Measurements from ENCODE around the gene PYGM. TPM values are rescaled to one million over a fixed set of nuclear protein-coding genes. Genes with fewer than 3 reads are reported as not detected.

Gene PYGM
- total RNA-seq, 1 donor from 2014 or later, result 5.5 TPM

DNA sequence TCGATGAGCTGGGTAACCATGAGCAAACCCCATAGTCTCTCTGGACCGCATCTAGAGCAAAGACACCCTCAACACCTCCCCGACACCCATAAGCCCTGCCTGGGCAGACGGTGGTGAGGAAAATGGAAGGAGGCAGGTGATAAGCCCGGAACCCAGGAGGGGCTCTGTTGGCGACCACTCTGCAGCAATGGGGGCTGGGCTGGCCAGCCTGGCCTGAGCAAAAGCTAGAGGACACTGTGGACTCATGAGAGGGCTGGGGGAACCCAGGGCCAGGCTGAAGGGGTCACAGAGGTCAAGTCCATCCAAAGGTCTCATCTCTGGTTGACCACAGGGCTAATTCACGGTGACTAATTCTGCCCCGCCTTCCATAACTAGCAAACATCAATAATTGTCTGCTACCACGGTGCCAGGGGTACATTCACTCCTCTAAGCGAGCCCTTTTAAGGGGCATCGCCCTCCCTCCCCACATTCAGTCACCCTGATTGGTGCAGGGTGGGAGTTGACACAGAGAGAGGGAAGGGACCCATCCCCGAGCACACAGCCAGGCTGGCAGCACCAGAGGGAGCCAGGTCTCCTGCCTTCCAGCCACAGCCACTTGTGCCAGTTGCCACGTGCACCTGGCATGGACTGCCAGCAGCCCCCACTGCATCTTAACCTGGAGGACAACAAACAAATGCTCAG is 4.0 kb downstream of the PYGM start:
- Mint-ChIP-seq H3K9me3 (ENCODE audit: unreplicated experiment) (peaks cover 4% of the 10 kb centered on the region), H3K36me3 (ENCODE audit: unreplicated experiment) (no peaks in the 10 kb centered on the region), H3K4me3 (ENCODE audit: unreplicated experiment) (no peak overlapping the region), H3K27ac (ENCODE audit: unreplicated experiment) (no peak overlapping the region), H3K4me1 (ENCODE audit: low read depth, unreplicated experiment) (peaks cover 11% of the 10 kb centered on the region), H3K27me3 (ENCODE audit: unreplicated experiment) (peaks cover 12% of the 10 kb centered on the region)
- no peak for DNase-seq
- TF ChIP-seq, protein P1, sequence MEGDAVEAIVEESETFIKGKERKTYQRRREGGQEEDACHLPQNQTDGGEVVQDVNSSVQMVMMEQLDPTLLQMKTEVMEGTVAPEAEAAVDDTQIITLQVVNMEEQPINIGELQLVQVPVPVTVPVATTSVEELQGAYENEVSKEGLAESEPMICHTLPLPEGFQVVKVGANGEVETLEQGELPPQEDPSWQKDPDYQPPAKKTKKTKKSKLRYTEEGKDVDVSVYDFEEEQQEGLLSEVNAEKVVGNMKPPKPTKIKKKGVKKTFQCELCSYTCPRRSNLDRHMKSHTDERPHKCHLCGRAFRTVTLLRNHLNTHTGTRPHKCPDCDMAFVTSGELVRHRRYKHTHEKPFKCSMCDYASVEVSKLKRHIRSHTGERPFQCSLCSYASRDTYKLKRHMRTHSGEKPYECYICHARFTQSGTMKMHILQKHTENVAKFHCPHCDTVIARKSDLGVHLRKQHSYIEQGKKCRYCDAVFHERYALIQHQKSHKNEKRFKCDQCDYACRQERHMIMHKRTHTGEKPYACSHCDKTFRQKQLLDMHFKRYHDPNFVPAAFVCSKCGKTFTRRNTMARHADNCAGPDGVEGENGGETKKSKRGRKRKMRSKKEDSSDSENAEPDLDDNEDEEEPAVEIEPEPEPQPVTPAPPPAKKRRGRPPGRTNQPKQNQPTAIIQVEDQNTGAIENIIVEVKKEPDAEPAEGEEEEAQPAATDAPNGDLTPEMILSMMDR (IDR thresholded peaks at IDR 0.05; ENCODE audit: partially characterized antibody, unreplicated experiment), result no peak

DNA sequence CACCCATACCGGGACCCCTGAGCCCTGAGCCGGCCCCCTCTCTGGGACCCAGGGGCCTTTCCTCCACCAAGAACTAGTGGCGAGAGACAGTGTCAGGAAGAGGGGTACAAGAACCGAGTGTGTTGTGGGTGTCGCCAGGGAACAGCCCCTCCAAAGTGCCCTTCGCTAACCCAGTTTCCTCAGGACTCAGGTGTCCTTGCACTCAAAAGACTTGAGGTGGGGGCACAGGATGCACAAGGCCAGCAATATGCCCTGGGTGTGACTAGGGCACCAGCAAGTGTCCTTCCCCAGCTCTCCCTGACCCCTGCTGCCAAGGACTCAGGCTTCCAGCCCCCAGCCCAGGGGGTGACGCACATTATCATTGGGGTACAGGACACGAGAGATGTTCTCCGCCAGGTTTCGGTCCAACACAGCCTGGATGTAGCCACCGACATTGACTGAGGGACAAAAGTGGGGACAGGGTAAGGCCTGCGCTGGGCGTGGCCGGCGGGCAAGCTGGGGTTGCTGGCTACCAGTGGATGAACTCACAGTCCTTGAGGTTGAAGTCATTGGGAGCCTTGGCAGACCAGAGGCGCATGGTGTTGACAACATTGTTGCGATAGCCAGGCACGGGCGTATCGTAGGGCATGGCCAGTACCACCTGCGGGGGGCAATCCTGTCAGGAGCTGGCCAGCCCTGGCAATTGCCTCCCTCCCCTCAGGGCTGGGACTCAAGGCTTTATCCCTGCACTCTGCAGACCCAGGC is 4.7 kb downstream of the PYGM start:
- Mint-ChIP-seq H3K9me3 (ENCODE audit: unreplicated experiment) (peaks cover 2% of the 10 kb centered on the region), H3K27ac (ENCODE audit: unreplicated experiment) (no peak overlapping the region), H3K36me3 (ENCODE audit: unreplicated experiment) (peaks cover 2% of the 10 kb centered on the region), H3K4me3 (ENCODE audit: unreplicated experiment) (no peak overlapping the region), H3K27me3 (ENCODE audit: unreplicated experiment) (peaks cover 12% of the 10 kb centered on the region), H3K4me1 (ENCODE audit: low read depth, unreplicated experiment) (peaks cover 10% of the 10 kb centered on the region)
- no peak for DNase-seq
- TF ChIP-seq, protein P1 (IDR thresholded peaks at IDR 0.05; ENCODE audit: partially characterized antibody, unreplicated experiment), result no peak

DNA sequence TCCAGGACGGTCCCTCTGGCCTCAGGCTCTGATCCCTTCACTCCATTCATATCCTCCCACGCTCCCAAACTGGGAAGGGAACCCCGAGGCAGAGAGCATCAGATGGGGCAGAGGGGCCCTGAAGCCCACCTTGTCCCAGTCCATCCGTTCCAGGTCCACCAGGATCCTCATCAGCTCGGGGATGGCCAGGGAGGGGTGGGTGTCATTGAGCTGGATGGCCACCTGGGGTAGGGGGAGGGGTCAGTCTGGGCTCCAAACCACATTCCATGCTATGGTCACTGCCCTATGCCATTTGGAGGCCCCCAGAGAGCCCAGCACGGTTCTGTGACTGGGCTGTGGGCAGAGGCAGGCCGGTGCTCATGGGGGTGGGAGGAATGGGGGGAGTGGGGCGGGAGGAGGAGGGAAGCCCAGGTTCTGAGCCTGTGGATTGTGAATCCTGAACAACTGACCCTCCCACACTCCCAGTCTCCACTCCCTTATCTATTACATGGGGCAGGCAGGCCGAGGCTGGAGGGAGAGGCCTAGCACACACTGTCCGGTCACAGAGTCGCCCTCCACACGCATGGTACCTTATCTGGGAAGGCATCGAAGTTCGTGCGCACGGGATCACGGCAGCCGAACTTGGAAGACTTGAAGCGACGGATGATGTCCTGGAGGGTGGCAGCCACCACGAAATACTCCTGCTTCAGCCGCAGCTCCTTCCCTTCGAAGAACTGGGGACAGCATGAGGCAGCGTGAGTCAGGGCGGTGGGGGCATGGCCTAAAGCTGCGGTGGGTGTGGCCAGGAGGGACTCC is 5.5 kb downstream of the PYGM start:
- Mint-ChIP-seq H3K27me3 (ENCODE audit: unreplicated experiment) (peaks cover 12% of the 10 kb centered on the region), H3K36me3 (ENCODE audit: unreplicated experiment) (peaks cover 3% of the 10 kb centered on the region), H3K27ac (ENCODE audit: unreplicated experiment) (no peak overlapping the region), H3K4me1 (ENCODE audit: low read depth, unreplicated experiment) (peaks cover 2% of the 10 kb centered on the region), H3K9me3 (ENCODE audit: unreplicated experiment) (peaks cover 2% of the 10 kb centered on the region), H3K4me3 (ENCODE audit: unreplicated experiment) (no peak overlapping the region)
- TF ChIP-seq, protein P1 (IDR thresholded peaks at IDR 0.05; ENCODE audit: partially characterized antibody, unreplicated experiment), result no peak
- DNase-seq, result no peak

DNA sequence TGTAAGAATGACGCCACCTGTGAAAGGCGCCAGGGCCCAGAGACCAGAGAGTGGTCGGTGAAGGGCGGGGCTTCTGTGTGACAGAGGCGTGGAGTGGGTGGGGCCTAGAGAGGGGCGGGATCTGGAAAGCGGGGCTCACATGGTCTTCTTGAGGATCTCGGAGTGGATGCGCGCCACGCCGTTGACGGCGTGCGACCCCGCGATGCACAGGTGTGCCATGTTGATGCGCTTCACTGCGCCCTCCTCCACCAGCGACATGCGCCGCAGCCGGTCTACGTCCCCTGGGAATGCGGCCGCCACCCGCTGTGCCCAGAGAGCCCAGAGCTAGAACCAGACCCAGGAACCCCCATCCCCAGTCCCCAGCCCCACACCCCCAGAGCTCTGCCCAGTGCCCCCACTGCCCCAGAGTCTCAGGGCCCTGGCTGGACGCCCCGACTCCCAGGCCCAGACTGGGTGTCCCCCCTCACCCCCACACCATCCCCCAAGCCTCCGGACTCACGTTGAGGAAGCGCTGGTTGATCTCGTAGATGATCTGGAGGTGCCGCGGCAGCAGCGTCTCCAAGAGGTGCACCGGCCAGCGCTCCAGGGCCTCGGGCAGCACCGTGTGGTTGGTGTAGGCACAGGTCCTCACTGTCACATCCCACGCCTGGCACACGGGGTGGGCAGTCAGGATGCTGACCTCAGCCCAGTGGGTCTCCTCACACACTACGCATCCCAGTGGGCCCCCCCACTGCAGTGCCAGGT is 6.2 kb downstream of the PYGM start:
- Mint-ChIP-seq H3K9me3 (ENCODE audit: unreplicated experiment) (peaks cover 3% of the 10 kb centered on the region), H3K4me3 (ENCODE audit: unreplicated experiment) (no peak overlapping the region), H3K36me3 (ENCODE audit: unreplicated experiment) (peaks cover 3% of the 10 kb centered on the region), H3K27ac (ENCODE audit: unreplicated experiment) (no peak overlapping the region), H3K27me3 (ENCODE audit: unreplicated experiment) (peaks cover 12% of the 10 kb centered on the region), H3K4me1 (ENCODE audit: low read depth, unreplicated experiment) (peaks cover 2% of the 10 kb centered on the region)
- DNase-seq, result no peak
- TF ChIP-seq, protein P1 (IDR thresholded peaks at IDR 0.05; ENCODE audit: partially characterized antibody, unreplicated experiment), result no peak
